ENCODE measurements around the gene MPZL2. TPM values are rescaled to one million over a fixed set of nuclear protein-coding genes. Genes with fewer than 3 reads are reported as not detected.

Gene MPZL2
- total RNA-seq, 1 experiment from 2014 or later, result 1.8 TPM

- intact Hi-C loops (cut with micrococcal nuclease; ENCODE audit: unreplicated experiment), result no loop called here
- ChIA-PET CTCF (interaction anchor here (0.6 kb wide), 1 partner anchor 9 kb away, joined by 5 read pairs; no protein-coding TSS in a partner anchor), POLR2A (no interaction called here)
- in situ Hi-C loops (cut with HindIII; ENCODE audit: low pct_unique_long_range_greater_than_20kb, low sequenced_read_pairs), result no loop called here
- ATAC-seq, result no peak
- H3K27ac ChIP-seq (ENCODE audit: low read length), result no peak overlapping the region
- no peak for TF ChIP-seq SIN3A (IDR thresholded peaks at IDR 0.05; ENCODE audit: borderline replicate concordance, insufficient read depth, low read depth, low read length)
- TF ChIP-seq REST (IDR thresholded peaks at IDR 0.05; ENCODE audit: insufficient read depth in 1 of 2, low read depth in 2 of 2, low read length in 1 of 2), result no peak
- TF ChIP-seq CTCF (IDR thresholded peaks at IDR 0.05), result no peak
- TF ChIP-seq TCF7L2 (IDR thresholded peaks at IDR 0.05; ENCODE audit: low read depth, low read length), result no peak
- TF ChIP-seq POLR2AphosphoS5 (IDR thresholded peaks at IDR 0.05; ENCODE audit: low read depth, low read length), result no peak
- BruUV-seq (replicated peaks), result no TSS peak
- H3K36me3 ChIP-seq (ENCODE audit: control insufficient read depth, insufficient read depth, low read length), result no peaks in the 10 kb centered on the region
- no peak overlapping the region for H3K4me3 ChIP-seq (ENCODE audit: low read depth in 2 of 2, low read length in 2 of 2)
- H3K4me1 ChIP-seq (ENCODE audit: control insufficient read depth, insufficient read depth, low read length), result 0 out of 2 replicates have a peak, but pooled peaks cover 3% of the 10 kb centered on the region
- DNase-seq (ENCODE audit: low read depth, low spot score), result no peak
- no peaks in the 10 kb centered on the region for H3K9me3 ChIP-seq (ENCODE audit: control insufficient read depth, insufficient read depth, low read depth, low read length)
- peaks cover 10% of the 10 kb centered on the region for H3K27me3 ChIP-seq (ENCODE audit: control insufficient read depth, insufficient read depth, low read length)
Observed at GRCh38 chr11:118301600-118302195, 37.6 kb upstream of the MPZL2 start.

- BruUV-seq (replicated peaks), result no TSS peak
- Histone ChIP-seq H3K9me3 (ENCODE audit: control insufficient read depth, insufficient read depth, low read depth, low read length) (no peaks in the 10 kb centered on the region), H3K27me3 (ENCODE audit: control insufficient read depth, insufficient read depth, low read length) (peaks cover 6% of the 10 kb centered on the region), H3K4me3 (ENCODE audit: low read depth in 2 of 2, low read length in 2 of 2) (no peak overlapping the region), H3K36me3 (ENCODE audit: control insufficient read depth, insufficient read depth, low read length) (no peaks in the 10 kb centered on the region), H3K27ac (ENCODE audit: low read length) (no peak overlapping the region), H3K4me1 (ENCODE audit: control insufficient read depth, insufficient read depth, low read length) (0 out of 2 replicates have a peak, but pooled peaks cover 3% of the 10 kb centered on the region)
- peak; percentile 85 for TF ChIP-seq CTCF (IDR thresholded peaks at IDR 0.05)
- no peak for TF ChIP-seq REST (IDR thresholded peaks at IDR 0.05; ENCODE audit: insufficient read depth in 1 of 2, low read depth in 2 of 2, low read length in 1 of 2)
- ChIA-PET CTCF (interaction anchor here (0.6 to 1.2 kb wide), 3 partner anchors 22 to 136 kb away, joined by 3 to 5 read pairs (median 5); no protein-coding TSS in a partner anchor), POLR2A (no interaction called here)
- ATAC-seq (peak; percentile 62; the same call in 1 of the 2 replicates), DNase-seq (ENCODE audit: low read depth, low spot score) (no peak)
- intact Hi-C loops (cut with micrococcal nuclease; ENCODE audit: unreplicated experiment), result no loop called here
- in situ Hi-C loops (cut with HindIII; ENCODE audit: low pct_unique_long_range_greater_than_20kb, low sequenced_read_pairs), result no loop called here
Observed at GRCh38 chr11:118295815-118296454, 31.8 kb upstream of the MPZL2 start.

Measured in Panc1 (cell line).